ENCODE results near the gene ST7L.

DNA sequence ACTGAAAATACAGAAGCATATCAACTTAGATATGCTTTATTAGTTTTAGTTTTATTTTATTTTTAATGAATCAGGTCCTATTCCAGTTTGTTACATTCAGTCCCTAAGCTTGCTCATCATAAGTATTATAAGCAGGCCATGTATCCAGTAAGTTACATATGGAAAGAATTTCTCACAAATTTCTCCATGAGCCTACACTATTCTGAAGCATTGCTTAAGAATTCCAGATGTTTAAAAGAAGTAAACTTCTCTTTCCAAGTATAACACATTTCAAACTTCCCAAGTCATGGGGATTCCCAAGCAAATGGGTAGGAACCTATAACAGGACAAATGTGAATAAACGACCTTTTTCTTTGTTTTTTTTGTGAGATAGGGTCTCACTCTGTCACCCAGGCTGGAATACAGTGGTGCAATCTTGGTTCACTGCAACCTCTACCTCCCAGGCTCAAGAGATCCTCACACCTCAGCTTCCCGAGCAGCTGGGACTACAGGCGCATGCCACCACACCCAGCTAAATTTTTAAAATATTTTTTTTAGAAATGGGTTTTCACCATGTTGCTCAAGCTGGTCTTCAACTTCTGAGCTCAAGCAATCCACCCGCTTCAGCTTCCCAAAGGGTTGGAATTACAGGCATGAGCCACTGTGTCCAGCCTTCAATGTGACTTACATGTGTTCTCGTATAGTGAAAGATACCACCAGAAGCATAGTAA, 39.0 kb downstream of the ST7L start:
- TF ChIP-seq, protein P1, sequence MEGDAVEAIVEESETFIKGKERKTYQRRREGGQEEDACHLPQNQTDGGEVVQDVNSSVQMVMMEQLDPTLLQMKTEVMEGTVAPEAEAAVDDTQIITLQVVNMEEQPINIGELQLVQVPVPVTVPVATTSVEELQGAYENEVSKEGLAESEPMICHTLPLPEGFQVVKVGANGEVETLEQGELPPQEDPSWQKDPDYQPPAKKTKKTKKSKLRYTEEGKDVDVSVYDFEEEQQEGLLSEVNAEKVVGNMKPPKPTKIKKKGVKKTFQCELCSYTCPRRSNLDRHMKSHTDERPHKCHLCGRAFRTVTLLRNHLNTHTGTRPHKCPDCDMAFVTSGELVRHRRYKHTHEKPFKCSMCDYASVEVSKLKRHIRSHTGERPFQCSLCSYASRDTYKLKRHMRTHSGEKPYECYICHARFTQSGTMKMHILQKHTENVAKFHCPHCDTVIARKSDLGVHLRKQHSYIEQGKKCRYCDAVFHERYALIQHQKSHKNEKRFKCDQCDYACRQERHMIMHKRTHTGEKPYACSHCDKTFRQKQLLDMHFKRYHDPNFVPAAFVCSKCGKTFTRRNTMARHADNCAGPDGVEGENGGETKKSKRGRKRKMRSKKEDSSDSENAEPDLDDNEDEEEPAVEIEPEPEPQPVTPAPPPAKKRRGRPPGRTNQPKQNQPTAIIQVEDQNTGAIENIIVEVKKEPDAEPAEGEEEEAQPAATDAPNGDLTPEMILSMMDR (IDR thresholded peaks at IDR 0.05 in 2 of 3, conservative IDR thresholded peaks at IDR 0.05 in 1 of 3; ENCODE audit: insufficient read depth in 2 of 3, low read depth in 1 of 3, low read length in 3 of 3), result no peak
- TF ChIP-seq FOXM1 (IDR thresholded peaks at IDR 0.05; ENCODE audit: low read depth) (no peak), FOXM1 (CRISPR knock-in tag; IDR thresholded peaks at IDR 0.05; ENCODE audit: low read depth) (no peak), SMARCA4 (IDR thresholded peaks at IDR 0.05) (no peak)
- TF ChIP-seq, protein P2, sequence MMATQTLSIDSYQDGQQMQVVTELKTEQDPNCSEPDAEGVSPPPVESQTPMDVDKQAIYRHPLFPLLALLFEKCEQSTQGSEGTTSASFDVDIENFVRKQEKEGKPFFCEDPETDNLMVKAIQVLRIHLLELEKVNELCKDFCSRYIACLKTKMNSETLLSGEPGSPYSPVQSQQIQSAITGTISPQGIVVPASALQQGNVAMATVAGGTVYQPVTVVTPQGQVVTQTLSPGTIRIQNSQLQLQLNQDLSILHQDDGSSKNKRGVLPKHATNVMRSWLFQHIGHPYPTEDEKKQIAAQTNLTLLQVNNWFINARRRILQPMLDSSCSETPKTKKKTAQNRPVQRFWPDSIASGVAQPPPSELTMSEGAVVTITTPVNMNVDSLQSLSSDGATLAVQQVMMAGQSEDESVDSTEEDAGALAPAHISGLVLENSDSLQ (IDR thresholded peaks at IDR 0.05), result no peak

Data from K562 (cell line).